NT2/D1 (cell line): ENCODE measurements around the gene CAMK2G.

Experiments used
- SUZ12 ChIP-seq: IDR thresholded peaks from 2 replicates; pipeline ENCODE4 v1.6.1; 2011; ENCODE audit not compliant: insufficient read length, insufficient read depth; ENCODE audit errors: extremely low read depth
- YY1 ChIP-seq: IDR thresholded peaks from 2 replicates; pipeline ENCODE4 v1.6.1; 2011; ENCODE audit not compliant: insufficient read length, insufficient read depth

GRCh38 chr10:73810735-73811465 is 63.5 kb downstream of the CAMK2G start:
- TF ChIP-seq SUZ12 (no peak), YY1 (no peak)
